GM19193 (cell line): ENCODE measurements around the gene SLC19A1.

ENCODE experiments used
- POLR2A ChIP-seq: IDR thresholded peaks from 4 replicates; pipeline ENCODE4 v1.6.1; 2011; ENCODE audit not compliant: insufficient read depth, insufficient read length; ENCODE audit errors: extremely low read depth

The SLC19A1 gene

DNA sequence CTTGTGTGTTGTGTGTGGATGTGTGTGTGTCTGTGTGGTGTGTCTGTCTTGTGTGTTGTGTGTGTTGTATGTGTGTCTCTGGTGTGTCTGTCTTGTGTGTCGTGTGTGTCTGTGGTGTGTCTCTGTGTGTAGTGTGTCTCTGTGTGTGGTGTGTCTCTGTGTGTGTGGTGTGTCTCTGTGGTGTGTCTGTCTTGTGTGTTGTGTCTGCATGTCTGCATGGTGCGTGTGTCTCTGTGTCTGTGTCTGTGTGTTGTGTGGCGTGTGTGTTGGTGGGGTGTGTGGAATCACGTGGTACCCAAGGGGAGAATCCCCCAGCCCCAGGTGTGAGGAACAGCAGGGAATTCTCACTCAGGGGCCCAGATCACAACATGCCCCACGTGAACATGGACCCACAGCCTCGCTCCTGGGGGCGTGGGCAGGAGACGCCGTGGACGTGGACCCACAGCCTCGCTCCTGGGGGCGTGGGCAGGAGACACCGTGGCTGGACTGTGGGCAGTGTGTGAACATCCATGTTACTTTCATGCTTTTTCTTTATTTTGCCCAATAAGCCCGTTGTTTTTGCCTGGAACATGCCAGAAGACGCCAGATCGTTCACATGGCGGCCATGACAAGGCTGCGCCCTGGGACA, 67.8 kb downstream of the SLC19A1 start:
- no peak for TF ChIP-seq POLR2A

DNA sequence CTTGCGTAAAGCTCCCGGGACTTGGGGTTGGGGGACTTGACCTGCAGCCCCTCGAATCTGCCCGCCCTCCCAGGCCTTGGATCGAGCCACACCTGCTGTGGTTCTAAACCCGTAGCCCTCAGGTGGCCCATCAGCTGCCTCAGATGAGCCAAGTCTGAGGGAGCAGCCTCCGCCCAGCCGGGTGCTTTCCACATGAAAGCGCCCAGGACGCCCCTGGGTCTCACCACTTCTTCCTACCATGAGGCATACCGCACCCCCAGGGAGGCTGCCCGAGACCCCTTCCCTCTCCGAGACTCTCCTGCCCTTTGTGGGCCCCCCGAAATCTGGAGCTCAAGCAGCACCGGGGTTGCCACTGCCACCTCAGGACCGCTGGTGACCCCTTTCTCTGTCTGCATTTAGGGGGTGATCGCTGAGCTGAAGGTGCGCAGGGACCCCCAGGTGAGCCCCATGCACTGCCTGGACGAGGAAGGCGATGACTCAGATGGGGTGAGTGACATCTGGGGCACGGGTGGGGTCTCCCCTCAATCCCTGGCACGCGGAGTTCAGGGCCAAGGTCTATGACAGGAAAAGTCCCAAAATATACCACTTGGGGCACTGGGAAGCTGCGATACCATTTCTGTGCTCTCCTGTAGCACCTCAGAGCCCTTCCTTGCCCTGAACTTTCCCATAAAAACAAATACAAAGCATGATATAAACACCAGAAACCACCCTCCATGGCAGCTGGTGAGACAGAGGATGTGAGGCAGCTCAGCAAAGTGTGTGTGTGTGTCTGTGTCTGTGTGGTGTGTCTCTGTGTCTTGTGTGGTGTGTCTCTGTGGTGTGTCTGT, 68.5 kb downstream of the SLC19A1 start:
- TF ChIP-seq POLR2A, result no peak

DNA sequence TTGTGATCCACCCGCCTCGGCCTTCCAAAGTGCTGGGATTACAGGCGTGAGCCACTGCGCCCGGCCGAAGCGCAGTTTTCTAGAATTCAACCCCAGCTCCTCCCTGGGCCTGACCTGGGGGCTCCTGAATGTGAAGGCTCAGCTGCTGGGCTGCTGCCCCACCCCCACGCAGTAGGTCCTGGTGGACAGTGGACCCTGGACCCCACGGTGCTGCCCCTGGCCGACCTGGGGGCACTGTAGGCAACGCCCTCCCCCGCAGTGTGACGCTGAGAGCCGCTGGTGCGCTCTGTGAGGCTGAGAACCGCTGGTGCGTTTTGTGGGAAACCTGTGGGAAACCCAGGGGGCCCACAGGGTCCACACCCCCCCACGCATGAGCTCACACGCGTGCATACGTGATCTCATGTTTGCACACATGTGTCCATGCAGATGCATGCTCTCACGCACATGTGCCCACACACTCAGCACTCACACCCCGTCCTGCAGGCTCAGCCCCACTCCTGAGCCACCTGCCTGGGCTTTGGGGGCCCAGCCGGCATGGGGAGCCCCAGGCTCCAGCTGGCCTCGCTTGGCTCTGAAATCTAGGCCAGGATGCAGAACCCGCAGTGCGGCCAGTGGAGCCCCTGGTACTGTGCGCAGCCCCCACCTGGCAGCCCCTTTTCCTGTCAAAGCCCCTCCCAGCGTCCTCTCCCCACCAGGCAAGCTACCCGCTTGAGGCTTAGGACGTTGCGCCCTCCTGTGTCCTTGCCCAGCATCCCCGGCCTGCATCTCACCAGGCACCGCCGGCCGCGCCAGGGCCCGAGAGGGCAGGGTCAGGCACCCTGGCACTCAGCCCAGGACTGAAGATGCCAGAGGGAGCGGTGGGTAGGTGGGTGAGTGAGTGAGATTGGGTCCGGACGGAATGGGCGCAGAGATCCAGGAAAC, 69.5 kb downstream of the SLC19A1 start:
- TF ChIP-seq POLR2A, result no peak

DNA sequence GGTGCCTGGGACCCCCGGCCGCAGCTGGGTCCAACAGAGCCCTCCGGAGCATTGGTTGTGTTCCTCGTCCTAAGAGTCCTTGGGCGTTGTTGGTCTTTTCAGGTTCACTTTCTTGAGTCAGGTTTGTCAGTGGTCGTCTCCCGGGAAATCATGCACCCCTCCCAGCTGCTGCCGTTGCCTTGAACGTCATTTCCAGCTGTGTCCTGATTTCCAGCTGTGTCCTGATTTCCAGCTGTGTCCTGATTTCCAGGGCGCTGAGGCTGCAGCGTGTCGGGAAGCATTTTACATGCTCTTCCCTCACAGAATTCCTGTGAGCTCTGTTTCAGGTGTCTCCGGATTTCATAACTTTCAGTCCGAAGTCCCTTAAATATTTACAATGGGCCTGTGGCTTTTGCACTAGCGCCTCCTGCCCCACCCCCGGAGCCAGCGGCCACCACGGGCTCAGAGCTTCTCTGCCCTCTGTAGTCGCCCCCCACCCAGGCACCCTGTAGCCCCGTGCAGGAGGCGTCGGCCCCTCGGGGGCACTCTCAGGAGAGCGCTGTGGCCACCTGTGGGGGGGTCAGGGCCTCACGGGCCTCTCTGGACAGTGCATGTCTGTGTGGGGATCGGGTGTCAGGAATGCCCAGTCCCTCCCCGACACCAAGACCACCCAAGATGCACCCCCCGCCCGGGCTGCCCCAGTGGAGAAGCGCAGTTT, 70.6 kb downstream of the SLC19A1 start:
- TF ChIP-seq POLR2A, result no peak

DNA sequence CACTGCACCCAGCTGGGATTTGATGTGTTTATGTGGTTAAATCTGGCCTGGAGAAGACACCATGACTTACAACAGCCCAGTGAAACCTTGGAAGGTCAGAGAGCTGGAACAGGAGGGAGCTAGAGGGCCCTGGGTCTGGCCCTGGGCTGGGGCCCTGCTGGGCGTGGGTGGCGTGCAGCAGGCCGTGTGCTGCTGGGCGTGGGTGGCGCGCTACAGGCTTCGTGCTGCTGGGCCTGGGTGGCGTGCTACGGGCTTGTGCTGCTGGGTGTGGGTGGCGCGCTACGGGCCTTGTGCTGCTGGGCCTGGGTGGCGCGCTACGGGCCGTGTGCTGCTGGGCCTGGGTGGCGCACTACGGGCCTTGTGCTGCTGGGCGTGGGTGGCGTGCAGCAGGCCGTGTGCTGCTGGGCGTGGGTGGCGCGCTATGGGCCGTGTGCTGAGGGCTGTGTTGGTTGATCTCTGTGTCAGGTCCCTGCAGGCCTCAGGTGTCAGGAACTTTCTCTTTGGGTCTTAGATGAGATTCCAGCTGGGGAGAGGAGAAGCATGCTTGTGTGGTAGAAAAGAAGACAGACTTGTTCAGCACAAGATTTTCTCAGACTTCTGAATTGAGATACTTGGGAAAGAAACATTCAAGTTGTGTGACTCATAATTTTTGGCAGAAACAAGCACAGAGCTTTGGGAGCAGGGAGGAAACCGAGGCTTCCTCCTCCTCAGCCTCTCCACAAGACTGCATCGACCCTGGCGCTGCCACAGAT, 71.3 kb downstream of the SLC19A1 start:
- no peak for TF ChIP-seq POLR2A

DNA sequence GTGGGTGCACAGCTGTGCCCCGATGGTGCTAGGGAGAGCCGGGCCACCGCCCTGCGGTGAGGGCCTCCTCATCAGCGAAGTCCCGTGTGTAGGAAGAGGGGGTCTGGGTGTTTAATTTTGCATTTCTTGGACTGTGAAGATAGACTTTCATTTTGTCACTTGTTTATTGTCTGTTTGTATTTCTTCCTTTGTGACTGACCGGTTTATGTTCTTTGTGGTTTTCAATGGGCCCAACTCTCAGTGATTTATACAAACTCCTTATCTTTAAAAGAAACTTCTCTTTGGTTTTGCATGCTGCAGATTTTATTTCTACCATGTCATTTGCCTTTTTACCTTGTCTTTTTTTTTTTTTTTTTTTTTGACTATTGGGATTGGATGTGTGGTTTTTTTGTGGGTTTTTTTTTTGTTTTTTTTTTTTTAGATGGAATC, 72.1 kb downstream of the SLC19A1 start:
- TF ChIP-seq POLR2A, result no peak

DNA sequence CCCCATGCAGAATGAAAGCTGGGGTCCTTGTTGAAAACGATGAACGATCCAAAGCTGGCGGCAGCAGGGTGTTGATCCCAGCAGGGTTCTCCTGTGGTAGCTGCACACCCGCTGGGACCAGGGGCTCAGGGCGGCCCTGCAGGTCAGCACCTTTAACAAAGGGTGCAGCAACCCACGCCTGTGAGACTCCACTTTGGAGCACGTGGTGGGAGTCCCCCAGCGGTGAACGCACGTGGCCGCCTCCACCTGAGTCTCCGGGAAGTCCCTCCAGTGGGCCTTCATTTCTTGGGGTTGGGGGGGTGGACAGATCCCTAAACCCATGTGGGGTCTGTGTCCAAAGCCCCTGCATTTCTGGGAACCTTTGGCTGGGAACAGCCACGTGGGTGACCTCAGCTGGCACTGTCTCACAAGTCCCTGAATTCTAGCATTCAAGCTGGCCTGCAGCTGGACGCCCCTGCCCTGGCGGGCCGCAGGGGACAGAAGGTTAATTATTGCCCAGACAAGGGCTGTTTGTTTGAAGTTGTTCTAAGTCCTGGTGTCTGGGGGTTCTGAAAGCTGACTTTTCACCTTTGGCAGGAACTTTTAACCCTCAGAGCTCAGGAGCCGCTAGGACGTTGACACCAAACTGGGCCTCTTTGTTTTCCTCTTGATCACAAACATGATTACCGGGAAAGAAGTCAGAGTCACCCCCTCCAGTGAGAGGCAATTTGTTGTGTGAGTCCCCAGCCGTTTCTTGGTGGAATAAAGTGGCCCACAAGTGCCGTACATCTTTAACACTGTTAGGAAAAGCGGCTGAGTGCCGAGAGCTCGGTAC, 72.8 kb downstream of the SLC19A1 start:
- no peak for TF ChIP-seq POLR2A

DNA sequence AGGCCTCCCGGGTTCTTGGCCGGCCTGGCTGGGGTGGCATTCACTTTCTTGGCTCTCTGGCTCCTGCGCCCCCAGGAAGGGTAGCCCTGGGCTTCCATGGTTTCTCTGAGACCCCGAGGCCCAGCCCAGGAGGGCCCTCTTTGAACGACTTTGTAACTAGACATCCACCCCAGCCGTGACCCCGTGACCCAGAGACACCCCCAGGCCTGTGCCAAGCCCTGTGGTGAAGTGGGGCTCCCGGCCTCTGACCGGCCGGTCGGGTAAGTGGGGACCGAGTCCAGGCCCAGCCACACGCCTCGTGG, 73.3 kb downstream of the SLC19A1 start:
- no peak for TF ChIP-seq POLR2A

DNA sequence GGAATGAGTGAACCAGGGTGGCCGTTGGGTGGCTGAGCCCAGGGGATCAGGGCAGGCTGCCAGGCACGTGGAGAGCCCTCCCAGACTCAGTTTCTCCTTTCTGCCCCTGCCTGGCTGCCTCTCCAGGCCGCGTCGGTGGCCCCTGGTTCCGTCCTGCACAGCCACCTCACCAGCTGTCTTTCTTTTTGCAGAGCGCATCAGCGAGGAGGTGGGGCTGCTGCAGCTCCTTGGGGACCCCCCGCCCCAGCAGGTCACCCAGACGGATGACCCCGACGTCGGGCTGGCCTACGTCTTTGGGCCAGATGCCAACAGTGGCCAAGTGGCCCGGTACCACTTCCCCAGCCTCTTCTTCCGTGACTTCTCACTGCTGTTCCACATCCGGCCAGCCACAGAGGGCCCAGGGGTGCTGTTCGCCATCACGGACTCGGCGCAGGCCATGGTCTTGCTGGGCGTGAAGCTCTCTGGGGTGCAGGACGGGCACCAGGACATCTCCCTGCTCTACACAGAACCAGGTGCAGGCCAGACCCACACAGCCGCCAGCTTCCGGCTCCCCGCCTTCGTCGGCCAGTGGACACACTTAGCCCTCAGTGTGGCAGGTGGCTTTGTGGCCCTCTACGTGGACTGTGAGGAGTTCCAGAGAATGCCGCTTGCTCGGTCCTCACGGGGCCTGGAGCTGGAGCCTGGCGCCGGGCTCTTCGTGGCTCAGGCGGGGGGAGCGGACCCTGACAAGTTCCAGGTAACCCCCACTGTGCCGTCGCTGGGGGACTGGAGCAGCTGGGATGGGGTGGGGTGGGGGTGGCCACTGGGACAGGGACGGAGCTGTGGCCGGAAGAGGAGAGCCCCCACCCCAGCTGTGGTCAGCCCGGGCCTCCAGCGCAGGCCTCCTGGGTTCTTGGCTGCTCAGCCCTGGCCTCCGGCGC, 73.9 kb downstream of the SLC19A1 start:
- no peak for TF ChIP-seq POLR2A

DNA sequence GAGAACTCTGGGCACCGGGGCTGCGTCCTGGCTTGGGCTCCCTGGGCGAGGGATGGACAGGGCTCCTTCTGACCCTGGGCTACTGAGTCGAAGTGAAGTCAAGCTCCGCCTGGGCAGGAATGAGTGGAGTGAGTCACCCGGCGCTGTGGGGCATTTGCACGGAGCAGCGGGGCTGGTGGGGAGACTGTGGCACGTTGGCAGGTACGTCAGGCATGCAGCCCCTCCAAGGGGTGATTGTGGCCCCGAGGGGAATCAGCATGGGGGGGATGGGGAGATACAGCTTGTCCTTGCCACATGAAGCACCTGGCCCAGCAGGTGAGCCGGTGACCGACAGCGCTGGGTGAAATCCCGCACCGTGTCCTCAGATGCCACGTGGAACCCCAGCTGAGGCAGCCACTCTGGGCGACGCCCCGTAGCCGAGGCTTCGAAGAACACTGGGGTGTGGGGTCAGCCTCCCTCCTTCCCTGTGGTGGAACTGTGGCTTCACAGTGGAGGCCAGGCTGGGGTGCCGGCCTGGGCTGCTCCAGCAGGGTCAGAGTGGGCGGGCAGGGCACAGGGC, 74.9 kb downstream of the SLC19A1 start:
- no peak for TF ChIP-seq POLR2A

DNA sequence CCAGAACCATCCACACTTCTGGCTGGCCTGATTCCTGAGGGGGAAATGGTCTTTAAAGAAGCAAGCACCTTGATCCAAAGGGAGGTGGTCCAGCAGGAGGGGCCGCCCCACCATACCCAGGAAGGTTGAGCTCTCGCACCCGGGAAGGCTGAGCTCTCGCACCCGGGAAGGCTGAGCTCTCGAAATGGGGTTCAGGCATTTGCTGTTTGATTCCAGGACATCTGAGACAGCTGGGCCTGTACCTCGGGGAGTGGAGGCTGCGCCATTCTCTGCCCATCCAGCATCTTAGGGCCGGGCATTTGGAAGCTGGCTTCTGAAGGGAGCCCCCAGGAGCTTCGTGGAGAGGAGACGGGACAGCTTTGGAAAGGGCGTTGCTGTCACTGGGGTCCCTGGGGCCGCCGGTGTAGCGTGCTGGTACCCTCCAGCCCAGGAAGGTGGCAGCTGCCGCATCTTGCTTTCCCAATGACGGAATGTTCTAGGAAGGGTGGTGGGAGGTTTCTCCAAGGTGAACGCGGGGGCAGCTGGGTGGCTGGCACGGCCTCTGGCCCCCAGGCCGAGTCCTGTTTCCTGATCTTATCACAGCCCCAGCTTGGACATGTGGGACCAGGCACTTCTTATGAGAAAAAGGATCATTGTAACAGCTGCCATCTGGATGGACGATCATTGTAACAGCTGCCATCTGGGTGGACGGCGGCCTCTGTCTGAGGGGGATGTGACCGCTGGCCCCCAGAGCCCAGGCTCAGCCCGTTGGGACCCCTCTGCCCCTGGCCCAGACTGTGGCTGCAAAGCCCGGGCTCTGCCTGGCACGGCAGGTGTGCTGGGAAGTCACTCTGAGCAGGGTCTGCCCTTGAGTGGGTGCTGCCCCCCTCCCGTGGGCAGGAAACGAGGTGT, 75.7 kb downstream of the SLC19A1 start:
- no peak for TF ChIP-seq POLR2A
